Right ventricle myocardium inferior (tissue), 1 donor: Measurements from ENCODE around the gene DPP6. TPM values are rescaled to one million over a fixed set of nuclear protein-coding genes. Genes with fewer than 3 reads are reported as not detected.
A peak's percentile ranks its signal among the peaks of the same experiment; 100 is the strongest.
"Not testable (repeated sequence)": the region's sequence is repeated elsewhere in the genome, so short reads cannot be mapped to it uniquely, and the experiment has no call there.

ENCODE experiments used
- ATAC-seq: fragments of 200-7000 bp; cut with Tn5 transposase; one replicate; pipeline ENCODE4 v1.9.1; 2020; ENCODE audit warnings: mild to moderate bottlenecking, moderate library complexity
- DNase-seq: peaks from one replicate; pipeline ENCODE4 v3.0.0; 2021; ENCODE audit errors: missing footprints
- intact Hi-C: fragments of 100-400 bp; cut with DNase I; formaldehyde crosslinking; loops from one replicate; pipeline ENCODE4 v1.11.0; 2022
- total RNA-seq: library from RNA; stranded (reverse); fragmentation: NEBNext Ultra II Directional; extraction: Animal tissue kit (Norgen Biotek cat#: 25700); gene quantifications from one replicate; pipeline ENCODE4 v1.2.1, GENCODE V29; 2021
- donor health status: DM: no; HTN: yes; CAD: no; lungs with severe emphysema.

The DPP6 gene
- total RNA-seq, 1 donor from 2014 or later = 0.19 TPM

GRCh38 chr7:154133703-154134277 lies 81.6 kb downstream of the DPP6 start:
- DNase-seq, ATAC-seq, intact Hi-C loops: not testable (repeated sequence)

- intact Hi-C loops, DNase-seq, ATAC-seq: not testable (repeated sequence)
Observed at GRCh38 chr7:154134698-154135097, 82.5 kb downstream of the DPP6 start.

GRCh38 chr7:154135646-154136045 lies 83.4 kb downstream of the DPP6 start:
- DNase-seq, intact Hi-C loops, ATAC-seq: not testable (repeated sequence)

- intact Hi-C loops, DNase-seq: not testable (repeated sequence)
- ATAC-seq = peak; percentile 27
Observed at GRCh38 chr7:154145922-154146706, 93.9 kb downstream of the DPP6 start.

- DNase-seq, intact Hi-C loops: not testable (repeated sequence)
- ATAC-seq = peak; percentile 11
Observed at GRCh38 chr7:154146707-154147038, 94.5 kb downstream of the DPP6 start.

GRCh38 chr7:154148791-154149516 lies 96.8 kb downstream of the DPP6 start:
- intact Hi-C loops, ATAC-seq, DNase-seq: not testable (repeated sequence)

- DNase-seq, intact Hi-C loops, ATAC-seq: not testable (repeated sequence)
Observed at GRCh38 chr7:154150656-154151055, 98.5 kb downstream of the DPP6 start.

- intact Hi-C loops, DNase-seq, ATAC-seq: not testable (repeated sequence)
Observed at GRCh38 chr7:154151306-154151705, 99.1 kb downstream of the DPP6 start.

- DNase-seq, ATAC-seq, intact Hi-C loops: not testable (repeated sequence)
Observed at GRCh38 chr7:154155928-154156327, 103.7 kb downstream of the DPP6 start.

- ATAC-seq, DNase-seq, intact Hi-C loops: not testable (repeated sequence)
Observed at GRCh38 chr7:154162921-154163320, 110.7 kb downstream of the DPP6 start.

- ATAC-seq, DNase-seq, intact Hi-C loops: not testable (repeated sequence)
Observed at GRCh38 chr7:154163642-154164041, 111.4 kb downstream of the DPP6 start.

GRCh38 chr7:154167051-154167450 lies 114.9 kb downstream of the DPP6 start:
- ATAC-seq (no peak), DNase-seq (no peak)
- intact Hi-C loops = no loop called here

GRCh38 chr7:154167807-154168206 lies 115.6 kb downstream of the DPP6 start:
- DNase-seq (no peak), ATAC-seq (no peak)
- intact Hi-C loops = no loop called here

GRCh38 chr7:154171422-154171821 lies 119.2 kb downstream of the DPP6 start:
- intact Hi-C loops = no loop called here
- ATAC-seq = no peak
- DNase-seq = no peak

GRCh38 chr7:154172236-154172635 lies 120.0 kb downstream of the DPP6 start:
- DNase-seq = no peak
- no peak for ATAC-seq
- intact Hi-C loops = no loop called here

GRCh38 chr7:154177584-154177983 lies 125.4 kb downstream of the DPP6 start:
- no peak for DNase-seq
- ATAC-seq = no peak
- intact Hi-C loops = no loop called here

GRCh38 chr7:154178895-154179294 lies 126.7 kb downstream of the DPP6 start:
- intact Hi-C loops = no loop called here
- ATAC-seq = no peak

GRCh38 chr7:154183482-154183881 lies 131.3 kb downstream of the DPP6 start:
- intact Hi-C loops = no loop called here
- ATAC-seq (no peak), DNase-seq (no peak)

More at GRCh38 chr7:154178895-154179294, 126.7 kb downstream of the DPP6 start:
- no peak for DNase-seq

GRCh38 chr7:154183946-154184345 lies 131.7 kb downstream of the DPP6 start:
- no peak for ATAC-seq
- intact Hi-C loops = no loop called here

More at GRCh38 chr7:154183946-154184345, 131.7 kb downstream of the DPP6 start:
- no peak for DNase-seq
